Parathyroid adenoma (tissue), 2 donors: ENCODE results near the gene TULP4.

Experiments
- H2AFZ ChIP-seq: fragments of 300-600 bp; sonication (generic); one replicate; pipeline ENCODE4 v1.7.0; 2017; ENCODE audit warnings: antibody characterized with exemption, mild to moderate bottlenecking
- H3K27ac ChIP-seq: fragments of 300-600 bp; sonication (generic); one replicate; pipeline ENCODE4 v1.7.0; 2017
- H3K27me3 ChIP-seq: fragments of 300-600 bp; sonication (generic); one replicate; pipeline ENCODE4 v1.7.0; 2017; ENCODE audit warnings: low read length; ENCODE audit not compliant: control insufficient read depth, insufficient read depth
- H3K36me3 ChIP-seq: fragments of 300-600 bp; sonication (generic); one replicate; pipeline ENCODE4 v1.7.0; 2017; ENCODE audit warnings: low read length; ENCODE audit not compliant: control insufficient read depth, insufficient read depth
- H3K4me1 ChIP-seq: fragments of 300-600 bp; sonication (generic); one replicate; pipeline ENCODE4 v1.7.0; 2017; ENCODE audit warnings: control low read depth
- H3K4me2 ChIP-seq: fragments of 300-600 bp; sonication (generic); one replicate; pipeline ENCODE4 v1.7.0; 2017; ENCODE audit warnings: low read length
- H3K4me3 ChIP-seq: fragments of 300-600 bp; sonication (generic); one replicate; pipeline ENCODE4 v1.7.0; 2017; ENCODE audit warnings: low read depth, low read length
- H3K79me2 ChIP-seq: fragments of 300-600 bp; sonication (generic); one replicate; pipeline ENCODE4 v1.7.0; 2017; ENCODE audit warnings: control low read depth
- H3K9ac ChIP-seq: fragments of 300-600 bp; sonication (generic); one replicate; pipeline ENCODE4 v1.7.0; 2017; ENCODE audit warnings: mild to moderate bottlenecking
- H3K9me3 ChIP-seq: fragments of 300-600 bp; sonication (generic); one replicate; pipeline ENCODE4 v1.7.0; 2017; ENCODE audit warnings: low read length; ENCODE audit not compliant: control insufficient read depth
- CTCF ChIP-seq: fragments of 300-600 bp; sonication (generic); IDR thresholded peaks from one replicate; pipeline ENCODE4 v1.7.0; 2017; ENCODE audit warnings: antibody characterized with exemption, mild to moderate bottlenecking
- donor health status: primary hyperparathyroidism.

The TULP4 gene

GRCh38 chr6:158353883-158354877 lies 41.9 kb downstream of the TULP4 start:
- Histone ChIP-seq H3K27ac (no peak overlapping the region), H3K27me3 (no peaks in the 10 kb centered on the region), H2AFZ (no peak overlapping the region), H3K9me3 (no peaks in the 10 kb centered on the region), H3K4me2 (no peak overlapping the region), H3K9ac (no peak overlapping the region), H3K36me3 (no peaks in the 10 kb centered on the region), H3K4me1 (no peaks in the 10 kb centered on the region), H3K4me3 (no peak overlapping the region), H3K79me2 (peaks cover 22% of the 10 kb centered on the region)
- no peak for TF ChIP-seq CTCF

- no peak overlapping the region for H3K9ac ChIP-seq
- no peak for TF ChIP-seq CTCF
- no peaks in the 10 kb centered on the region for H3K4me1 ChIP-seq
- H3K4me2 ChIP-seq, result no peak overlapping the region
- no peak overlapping the region for H3K4me3 ChIP-seq
- no peak overlapping the region for H2AFZ ChIP-seq
- H3K36me3 ChIP-seq, result no peaks in the 10 kb centered on the region
- no peaks in the 10 kb centered on the region for H3K9me3 ChIP-seq
- H3K27me3 ChIP-seq, result no peaks in the 10 kb centered on the region
- H3K27ac ChIP-seq, result no peak overlapping the region
- H3K79me2 ChIP-seq, result peaks cover 17% of the 10 kb centered on the region
Observed at GRCh38 chr6:158356586-158357546, 44.6 kb downstream of the TULP4 start.

- Histone ChIP-seq H3K27ac (no peak overlapping the region), H3K4me3 (no peak overlapping the region), H2AFZ (no peak overlapping the region), H3K79me2 (peaks cover 21% of the 10 kb centered on the region), H3K27me3 (no peaks in the 10 kb centered on the region), H3K36me3 (no peaks in the 10 kb centered on the region), H3K9ac (no peak overlapping the region), H3K4me2 (no peak overlapping the region), H3K4me1 (no peaks in the 10 kb centered on the region), H3K9me3 (no peaks in the 10 kb centered on the region)
- TF ChIP-seq CTCF, result no peak
Observed at GRCh38 chr6:158357570-158358216, 45.4 kb downstream of the TULP4 start.

- no peaks in the 10 kb centered on the region for H3K9me3 ChIP-seq
- no peaks in the 10 kb centered on the region for H3K36me3 ChIP-seq
- peaks cover 21% of the 10 kb centered on the region for H3K79me2 ChIP-seq
- H3K4me1 ChIP-seq, result no peaks in the 10 kb centered on the region
- H3K4me2 ChIP-seq, result no peak overlapping the region
- no peak overlapping the region for H3K9ac ChIP-seq
- H3K27ac ChIP-seq, result no peak overlapping the region
- H2AFZ ChIP-seq, result no peak overlapping the region
- H3K27me3 ChIP-seq, result no peaks in the 10 kb centered on the region
- H3K4me3 ChIP-seq, result no peak overlapping the region
- TF ChIP-seq CTCF, result no peak
Observed at GRCh38 chr6:158358450-158359077, 46.3 kb downstream of the TULP4 start.
